ENCODE data around the gene ZNF343.
A peak's percentile ranks its signal among the peaks of the same experiment; 100 is the strongest.

Gene ZNF343

GRCh38 chr20:2518096-2518495, 9.4 kb upstream of the ZNF343 start:
- Histone ChIP-seq H3K4me1 (no peaks in the 10 kb centered on the region), H3K4me3 (ENCODE audit: low read depth, low read length) (no peak overlapping the region), H3K4me2 (ENCODE audit: low read length) (no peak overlapping the region), H2AFZ (no peak overlapping the region), H3K9ac (no peak overlapping the region), H3K27me3 (ENCODE audit: control insufficient read depth, insufficient read depth, low read length) (no peaks in the 10 kb centered on the region), H3K27ac (no peak overlapping the region), H3K79me2 (no peaks in the 10 kb centered on the region), H3K36me3 (ENCODE audit: control insufficient read depth, insufficient read depth, low read length) (no peaks in the 10 kb centered on the region), H3K9me3 (ENCODE audit: control insufficient read depth, low read length) (no peaks in the 10 kb centered on the region)
- TF ChIP-seq, protein P1, sequence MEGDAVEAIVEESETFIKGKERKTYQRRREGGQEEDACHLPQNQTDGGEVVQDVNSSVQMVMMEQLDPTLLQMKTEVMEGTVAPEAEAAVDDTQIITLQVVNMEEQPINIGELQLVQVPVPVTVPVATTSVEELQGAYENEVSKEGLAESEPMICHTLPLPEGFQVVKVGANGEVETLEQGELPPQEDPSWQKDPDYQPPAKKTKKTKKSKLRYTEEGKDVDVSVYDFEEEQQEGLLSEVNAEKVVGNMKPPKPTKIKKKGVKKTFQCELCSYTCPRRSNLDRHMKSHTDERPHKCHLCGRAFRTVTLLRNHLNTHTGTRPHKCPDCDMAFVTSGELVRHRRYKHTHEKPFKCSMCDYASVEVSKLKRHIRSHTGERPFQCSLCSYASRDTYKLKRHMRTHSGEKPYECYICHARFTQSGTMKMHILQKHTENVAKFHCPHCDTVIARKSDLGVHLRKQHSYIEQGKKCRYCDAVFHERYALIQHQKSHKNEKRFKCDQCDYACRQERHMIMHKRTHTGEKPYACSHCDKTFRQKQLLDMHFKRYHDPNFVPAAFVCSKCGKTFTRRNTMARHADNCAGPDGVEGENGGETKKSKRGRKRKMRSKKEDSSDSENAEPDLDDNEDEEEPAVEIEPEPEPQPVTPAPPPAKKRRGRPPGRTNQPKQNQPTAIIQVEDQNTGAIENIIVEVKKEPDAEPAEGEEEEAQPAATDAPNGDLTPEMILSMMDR (IDR thresholded peaks at IDR 0.05) = no peak

DNA sequence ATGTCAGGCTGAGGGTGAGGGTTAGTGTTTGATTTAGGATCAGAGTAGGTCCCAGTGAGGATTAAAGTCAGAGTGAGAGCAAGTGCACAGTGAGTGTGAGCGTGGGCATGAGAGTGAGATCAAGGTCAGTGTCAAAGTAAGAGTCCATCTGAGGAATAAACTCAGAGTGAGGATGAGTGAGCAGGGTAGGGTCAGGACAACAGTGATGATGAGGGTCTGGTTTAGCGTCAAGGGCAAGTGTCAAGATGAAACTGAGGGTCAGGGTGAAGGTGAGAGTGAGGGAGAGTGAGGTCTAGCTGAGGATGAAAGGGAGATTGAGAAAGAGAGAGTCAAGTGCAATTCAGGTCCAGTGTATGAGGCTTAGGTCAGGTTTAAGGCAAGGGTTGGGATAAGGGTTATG, 7.7 kb upstream of the ZNF343 start:
- H2AFZ ChIP-seq = no peak overlapping the region
- no peaks in the 10 kb centered on the region for H3K36me3 ChIP-seq (ENCODE audit: control insufficient read depth, insufficient read depth, low read length)
- no peak overlapping the region for H3K4me3 ChIP-seq (ENCODE audit: low read depth, low read length)
- no peak overlapping the region for H3K9ac ChIP-seq
- TF ChIP-seq, protein P1 (IDR thresholded peaks at IDR 0.05) = no peak
- H3K4me2 ChIP-seq (ENCODE audit: low read length) = no peak overlapping the region
- no peaks in the 10 kb centered on the region for H3K27me3 ChIP-seq (ENCODE audit: control insufficient read depth, insufficient read depth, low read length)
- no peak overlapping the region for H3K27ac ChIP-seq
- H3K9me3 ChIP-seq (ENCODE audit: control insufficient read depth, low read length) = no peaks in the 10 kb centered on the region
- H3K79me2 ChIP-seq = no peaks in the 10 kb centered on the region
- no peaks in the 10 kb centered on the region for H3K4me1 ChIP-seq

- no peak overlapping the region for H2AFZ ChIP-seq
- H3K4me2 ChIP-seq (ENCODE audit: low read length) = no peak overlapping the region
- H3K4me3 ChIP-seq (ENCODE audit: low read depth, low read length) = no peak overlapping the region
- no peaks in the 10 kb centered on the region for H3K4me1 ChIP-seq
- no peaks in the 10 kb centered on the region for H3K36me3 ChIP-seq (ENCODE audit: control insufficient read depth, insufficient read depth, low read length)
- no peaks in the 10 kb centered on the region for H3K79me2 ChIP-seq
- no peaks in the 10 kb centered on the region for H3K9me3 ChIP-seq (ENCODE audit: control insufficient read depth, low read length)
- H3K9ac ChIP-seq = no peak overlapping the region
- no peaks in the 10 kb centered on the region for H3K27me3 ChIP-seq (ENCODE audit: control insufficient read depth, insufficient read depth, low read length)
- no peak overlapping the region for H3K27ac ChIP-seq
- TF ChIP-seq, protein P1 (IDR thresholded peaks at IDR 0.05) = no peak
These were observed 6.5 kb upstream of the ZNF343 start for GRCh38 chr20:2515203-2515602.

DNA sequence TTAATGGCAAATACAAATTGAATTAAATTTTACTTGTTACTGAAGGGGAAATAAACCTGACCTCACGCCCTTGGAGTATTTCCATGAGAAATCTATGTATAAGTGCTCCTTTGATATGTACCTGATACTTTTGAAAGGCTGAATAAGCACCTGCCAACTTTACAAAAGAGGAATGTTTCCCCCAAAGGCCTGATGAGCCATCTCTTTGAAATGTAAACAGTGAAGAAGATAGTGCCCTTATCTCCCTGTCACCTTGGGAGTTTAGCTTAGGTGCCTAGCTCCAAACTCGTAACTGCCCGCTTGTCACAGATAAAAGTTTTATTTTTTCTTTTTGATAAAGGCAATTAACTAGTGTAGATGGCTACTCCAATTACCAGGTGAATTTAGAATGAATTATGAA, 1.1 kb upstream of the ZNF343 start:
- Histone ChIP-seq H3K4me2 (ENCODE audit: low read length) (peak overlapping the region; percentile 79), H2AFZ (peak overlapping the region; percentile 71), H3K27ac (no peak overlapping the region), H3K79me2 (peaks cover 15% of the 10 kb centered on the region), H3K9ac (no peak overlapping the region), H3K4me3 (ENCODE audit: low read depth, low read length) (peak overlapping the region; percentile 71), H3K36me3 (ENCODE audit: control insufficient read depth, insufficient read depth, low read length) (no peaks in the 10 kb centered on the region), H3K4me1 (no peaks in the 10 kb centered on the region), H3K27me3 (ENCODE audit: control insufficient read depth, insufficient read depth, low read length) (no peaks in the 10 kb centered on the region), H3K9me3 (ENCODE audit: control insufficient read depth, low read length) (no peaks in the 10 kb centered on the region)
- TF ChIP-seq, protein P1 (IDR thresholded peaks at IDR 0.05) = no peak

DNA sequence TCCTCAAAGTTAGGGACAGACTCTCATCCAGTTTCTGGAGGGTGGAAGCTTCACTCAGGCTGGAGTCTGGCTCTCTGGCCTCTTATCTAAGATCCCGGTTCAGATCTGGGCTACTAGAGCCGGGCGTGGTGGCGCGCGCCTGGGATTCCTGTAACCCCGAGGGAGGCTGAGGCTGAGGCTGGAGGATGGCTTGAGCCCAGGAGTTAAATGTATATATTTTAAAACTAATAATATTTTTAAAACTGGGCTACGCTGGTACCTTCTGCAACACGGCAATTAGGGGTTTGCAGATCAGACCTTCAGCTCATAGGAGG, 710 bp upstream of the ZNF343 start:
- no peak overlapping the region for H3K9ac ChIP-seq
- TF ChIP-seq, protein P1 (IDR thresholded peaks at IDR 0.05) = no peak

More for the DNA sequence above, 710 bp upstream of the ZNF343 start:
- Histone ChIP-seq H3K36me3 (ENCODE audit: control insufficient read depth, insufficient read depth, low read length) (no peaks in the 10 kb centered on the region), H3K4me1 (no peaks in the 10 kb centered on the region), H3K4me2 (ENCODE audit: low read length) (peak overlapping the region; percentile 79), H3K27ac (peak overlapping the region; percentile 85), H3K4me3 (ENCODE audit: low read depth, low read length) (peak overlapping the region; percentile 71), H3K9me3 (ENCODE audit: control insufficient read depth, low read length) (no peaks in the 10 kb centered on the region), H2AFZ (peak overlapping the region; percentile 71), H3K79me2 (peaks cover 15% of the 10 kb centered on the region), H3K27me3 (ENCODE audit: control insufficient read depth, insufficient read depth, low read length) (no peaks in the 10 kb centered on the region)

Data from parathyroid adenoma (tissue), 2 donors.